ENCODE results near the gene HOMER1. TPM values are rescaled to one million over a fixed set of nuclear protein-coding genes. Genes with fewer than 3 reads are reported as not detected.

HOMER1 gene
- total and polyA plus RNA-seq, 2 of the 13 experiments (the other 11 are each of a cell fraction or from before 2014, with no cell fraction given): 5.3 to 24.8 TPM

GRCh38 chr5:79396265-79396664 is 117.7 kb downstream of the HOMER1 start:
- no TSS peak for BruUV-seq (replicated peaks)
- CTCF ChIA-PET (ENCODE audit: low intra/inter-chr PET ratio, low total read pairs): no interaction called here
- POLR2A ChIA-PET: no interaction called here

DNA sequence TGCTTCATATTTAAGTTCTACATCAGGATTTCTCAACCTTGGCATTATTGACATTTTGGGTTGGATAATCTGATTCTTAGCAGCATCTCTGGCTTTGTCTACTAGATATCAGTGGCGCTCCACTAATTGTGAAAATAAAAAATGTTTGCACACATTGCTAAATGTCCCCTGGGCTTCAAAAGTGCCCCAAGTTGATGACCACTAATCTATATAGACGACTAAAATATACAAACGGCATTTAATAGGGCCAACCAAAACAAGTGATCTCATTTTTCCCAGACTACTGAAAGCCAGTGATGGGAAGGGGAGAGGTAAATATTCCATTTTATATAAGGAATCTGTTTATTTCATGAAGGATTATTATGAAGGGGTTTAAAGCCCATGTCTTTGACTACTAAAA is 118.6 kb downstream of the HOMER1 start:
- BruUV-seq (replicated peaks): no TSS peak
- Histone ChIP-seq H2AFZ (ENCODE audit: low read length) (no peak overlapping the region), H3K4me1 (ENCODE audit: insufficient read depth, low read length) (no peaks in the 10 kb centered on the region; the same call in 1 of the 2 replicates), H3K27me3 (ENCODE audit: control insufficient read depth in 1 of 2, insufficient read depth in 2 of 2, low read length in 2 of 2) (no peaks in the 10 kb centered on the region), H3K36me3 (replicated peaks in 1 of 2; ENCODE audit: control insufficient read depth in 1 of 2, insufficient read depth in 2 of 2, low read length in 2 of 2) (peaks cover 4 to 30% of the 10 kb centered on the region in 2 experiments), H3K4me2 (ENCODE audit: low read depth, low read length) (no peak overlapping the region), H3K9ac (ENCODE audit: insufficient read depth, low read depth, low read length) (no peak overlapping the region), H3K27ac (ENCODE audit: extremely low read length, insufficient read depth, low read length) (no peak overlapping the region), H3K4me3 (replicated peaks in 1 of 3; ENCODE audit: insufficient read depth in 1 of 3, low read depth in 2 of 3, low read length in 3 of 3) (no peak overlapping the region), H3K79me2 (ENCODE audit: insufficient read depth, low read length) (no peaks in the 10 kb centered on the region), H4K20me1 (ENCODE audit: insufficient read depth, low read length) (no peaks in the 10 kb centered on the region), H3K9me3 (ENCODE audit: low read length) (no peaks in the 10 kb centered on the region)
- WGBS (ENCODE audit: low lambda C conversion rate): 67% methylated on average over 3 of the region's 3 CpGs
- FAIRE-seq: no peak
- in situ Hi-C loops (cut with HindIII; ENCODE audit: extremely low pct_ligation_motif_present, low pct_unique_long_range_greater_than_20kb): no loop called here
- DNase-seq (ENCODE audit: low spot score): no peak
- ChIA-PET POLR2A (no interaction called here), CTCF (ENCODE audit: low intra/inter-chr PET ratio, low total read pairs) (no interaction called here)
- no peak for TF ChIP-seq NR2C2 (CRISPR knock-in tag; IDR thresholded peaks at IDR 0.05; ENCODE audit: borderline replicate concordance)
- TF ChIP-seq SCMH1 (CRISPR knock-in tag; IDR thresholded peaks at IDR 0.05; ENCODE audit: borderline replicate concordance): no peak
- TF ChIP-seq, protein P1, sequence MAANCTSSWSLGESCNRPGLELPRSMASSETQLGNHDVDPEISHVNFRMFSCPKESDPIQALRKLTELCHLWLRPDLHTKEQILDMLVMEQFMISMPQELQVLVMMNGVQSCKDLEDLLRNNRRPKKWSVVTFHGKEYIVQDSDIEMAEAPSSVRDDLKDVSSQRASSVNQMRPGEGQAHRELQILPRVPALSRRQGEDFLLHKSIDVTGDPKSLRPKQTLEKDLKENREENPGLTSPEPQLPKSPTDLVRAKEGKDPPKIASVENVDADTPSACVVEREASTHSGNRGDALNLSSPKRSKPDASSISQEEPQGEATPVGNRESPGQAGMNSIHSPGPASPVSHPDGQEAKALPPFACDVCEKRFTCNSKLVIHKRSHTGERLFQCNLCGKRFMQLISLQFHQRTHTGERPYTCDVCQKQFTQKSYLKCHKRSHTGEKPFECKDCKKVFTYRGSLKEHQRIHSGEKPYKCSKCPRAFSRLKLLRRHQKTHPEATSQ (CRISPR knock-in tag; IDR thresholded peaks at IDR 0.05; ENCODE audit: borderline replicate concordance): no peak
- TF ChIP-seq ZNF550 (CRISPR knock-in tag; IDR thresholded peaks at IDR 0.05; ENCODE audit: borderline replicate concordance): no peak
- intact Hi-C loops (cut with micrococcal nuclease; ENCODE audit: unreplicated experiment): no loop called here
- no peak for ATAC-seq

More at GRCh38 chr5:79396265-79396664, 117.7 kb downstream of the HOMER1 start:
- H3K27ac ChIP-seq (ENCODE audit: extremely low read length, insufficient read depth, low read length): no peak overlapping the region
- no peak overlapping the region for H3K9ac ChIP-seq (ENCODE audit: insufficient read depth, low read depth, low read length)
- ATAC-seq: no peak
- no peak for FAIRE-seq
- no peak overlapping the region for H3K4me3 ChIP-seq (replicated peaks in 1 of 3; ENCODE audit: insufficient read depth in 1 of 3, low read depth in 2 of 3, low read length in 3 of 3)
- intact Hi-C loops (cut with micrococcal nuclease; ENCODE audit: unreplicated experiment) (no loop called here), in situ Hi-C loops (cut with HindIII; ENCODE audit: extremely low pct_ligation_motif_present, low pct_unique_long_range_greater_than_20kb) (no loop called here)
- H3K9me3 ChIP-seq (ENCODE audit: low read length): no peaks in the 10 kb centered on the region
- no peak overlapping the region for H2AFZ ChIP-seq (ENCODE audit: low read length)
- DNase-seq (ENCODE audit: low spot score): no peak
- no peaks in the 10 kb centered on the region for H3K27me3 ChIP-seq (ENCODE audit: control insufficient read depth in 1 of 2, insufficient read depth in 2 of 2, low read length in 2 of 2)
- no peak overlapping the region for H3K4me2 ChIP-seq (ENCODE audit: low read depth, low read length)
- H4K20me1 ChIP-seq (ENCODE audit: insufficient read depth, low read length): no peaks in the 10 kb centered on the region
- no peak for TF ChIP-seq SMYD3 (CRISPR knock-in tag; IDR thresholded peaks at IDR 0.05)
- TF ChIP-seq BCLAF1 (IDR thresholded peaks at IDR 0.05): no peak
- TF ChIP-seq ZNF577 (CRISPR knock-in tag; IDR thresholded peaks at IDR 0.05; ENCODE audit: borderline replicate concordance, low read depth): no peak
- TF ChIP-seq ZMAT3 (CRISPR knock-in tag; conservative IDR thresholded peaks at IDR 0.05): no peak
- H3K4me1 ChIP-seq (ENCODE audit: insufficient read depth, low read length): no peaks in the 10 kb centered on the region; the same call in 1 of the 2 replicates
- no peaks in the 10 kb centered on the region for H3K79me2 ChIP-seq (ENCODE audit: insufficient read depth, low read length)
- H3K36me3 ChIP-seq (replicated peaks in 1 of 2; ENCODE audit: control insufficient read depth in 1 of 2, insufficient read depth in 2 of 2, low read length in 2 of 2): peaks cover 4 to 30% of the 10 kb centered on the region in 2 experiments
